ENCODE results near the gene MAGIX. TPM values are rescaled to one million over a fixed set of nuclear protein-coding genes. Genes with fewer than 3 reads are reported as not detected.

The MAGIX gene
- total RNA-seq, 1 donor from 2014 or later = 2.2 TPM

DNA sequence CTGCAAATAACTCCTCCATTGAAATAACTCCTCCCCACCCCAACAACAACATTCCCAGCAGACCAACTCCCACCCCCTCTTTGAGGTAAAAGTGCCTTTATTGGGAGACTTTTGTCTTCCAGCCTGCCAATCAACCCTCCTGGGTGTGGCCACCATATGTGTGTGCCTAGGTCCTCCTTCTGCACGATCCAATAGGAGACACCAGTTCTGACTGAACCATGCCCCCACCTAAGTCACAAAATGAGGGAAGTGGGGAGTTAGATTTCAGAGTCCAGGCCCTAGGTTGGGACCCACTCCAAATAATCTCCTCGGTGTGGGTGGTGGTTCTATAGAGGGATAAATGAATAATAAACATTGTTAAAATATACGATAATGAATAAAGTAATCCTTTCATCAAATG is 12.2 kb downstream of the MAGIX start:
- Histone ChIP-seq H3K27ac (peak overlapping the region; percentile 90), H3K4me3 (no peak overlapping the region), H3K36me3 (no peaks in the 10 kb centered on the region), H3K27me3 (no peaks in the 10 kb centered on the region), H3K4me1 (peaks cover 12% of the 10 kb centered on the region), H3K9me3 (no peaks in the 10 kb centered on the region)
- no peak for TF ChIP-seq POLR2A (IDR thresholded peaks at IDR 0.05)
- TF ChIP-seq POLR2AphosphoS5 (IDR thresholded peaks at IDR 0.05; ENCODE audit: insufficient read depth in 1 of 2, low read depth in 1 of 2) = no peak
- TF ChIP-seq, protein P1, sequence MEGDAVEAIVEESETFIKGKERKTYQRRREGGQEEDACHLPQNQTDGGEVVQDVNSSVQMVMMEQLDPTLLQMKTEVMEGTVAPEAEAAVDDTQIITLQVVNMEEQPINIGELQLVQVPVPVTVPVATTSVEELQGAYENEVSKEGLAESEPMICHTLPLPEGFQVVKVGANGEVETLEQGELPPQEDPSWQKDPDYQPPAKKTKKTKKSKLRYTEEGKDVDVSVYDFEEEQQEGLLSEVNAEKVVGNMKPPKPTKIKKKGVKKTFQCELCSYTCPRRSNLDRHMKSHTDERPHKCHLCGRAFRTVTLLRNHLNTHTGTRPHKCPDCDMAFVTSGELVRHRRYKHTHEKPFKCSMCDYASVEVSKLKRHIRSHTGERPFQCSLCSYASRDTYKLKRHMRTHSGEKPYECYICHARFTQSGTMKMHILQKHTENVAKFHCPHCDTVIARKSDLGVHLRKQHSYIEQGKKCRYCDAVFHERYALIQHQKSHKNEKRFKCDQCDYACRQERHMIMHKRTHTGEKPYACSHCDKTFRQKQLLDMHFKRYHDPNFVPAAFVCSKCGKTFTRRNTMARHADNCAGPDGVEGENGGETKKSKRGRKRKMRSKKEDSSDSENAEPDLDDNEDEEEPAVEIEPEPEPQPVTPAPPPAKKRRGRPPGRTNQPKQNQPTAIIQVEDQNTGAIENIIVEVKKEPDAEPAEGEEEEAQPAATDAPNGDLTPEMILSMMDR (IDR thresholded peaks at IDR 0.05) = no peak
- DNase-seq (ENCODE audit: extremely low spot score in 2 of 2) = no peak
- intact Hi-C loops (cut with DNase I) = loop anchor here (10.0 kb wide), 1 partner anchor 100 kb away; the partner anchor contains the start of genes PRAF2 and WDR45

DNA sequence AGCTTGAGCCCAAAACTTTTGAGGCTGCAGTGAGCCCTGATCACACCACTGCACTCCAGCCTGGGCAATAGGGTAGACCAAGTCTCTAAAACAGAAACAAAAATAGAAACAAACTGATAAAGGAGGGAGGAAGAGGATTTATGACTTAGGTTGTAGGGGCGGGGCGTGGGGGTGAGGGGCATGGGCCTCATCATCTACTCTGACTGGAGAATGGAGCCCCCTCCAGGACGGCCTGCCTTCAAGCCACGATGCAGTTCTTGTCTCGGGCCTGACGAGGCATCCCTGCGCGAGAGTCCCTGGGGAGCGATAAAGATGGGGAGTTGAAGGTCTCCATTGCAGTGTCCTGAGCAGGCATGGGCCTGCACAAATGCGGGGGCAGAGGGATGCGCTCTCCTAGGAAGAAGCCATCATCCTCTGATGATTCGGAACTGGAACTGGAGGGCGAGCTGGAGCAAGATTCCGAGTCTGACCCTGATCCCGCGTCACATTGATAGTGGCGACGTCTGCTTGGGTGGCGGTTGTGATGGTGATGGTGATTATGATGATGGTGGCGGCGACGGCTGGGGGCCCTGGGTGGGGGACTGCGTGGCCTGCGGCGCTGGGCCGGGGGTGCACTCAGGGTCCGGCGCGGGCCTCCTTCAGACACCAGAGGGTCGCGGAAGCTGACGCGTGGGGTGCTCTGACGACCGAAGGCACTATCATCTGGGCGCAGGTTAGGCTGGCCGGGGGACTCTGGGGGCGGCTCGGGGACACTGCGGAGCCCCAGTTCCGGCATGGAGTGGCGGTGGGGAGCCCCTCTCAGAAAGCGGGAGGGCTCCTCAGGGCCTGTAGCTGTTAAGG is 13.1 kb downstream of the MAGIX start:
- H3K36me3 ChIP-seq = no peaks in the 10 kb centered on the region
- H3K27ac ChIP-seq = peak overlapping the region; percentile 60
- TF ChIP-seq POLR2A (IDR thresholded peaks at IDR 0.05) (no peak), POLR2AphosphoS5 (IDR thresholded peaks at IDR 0.05; ENCODE audit: insufficient read depth in 1 of 2, low read depth in 1 of 2) (no peak)
- TF ChIP-seq, protein P1 (IDR thresholded peaks at IDR 0.05) = no peak

DNA sequence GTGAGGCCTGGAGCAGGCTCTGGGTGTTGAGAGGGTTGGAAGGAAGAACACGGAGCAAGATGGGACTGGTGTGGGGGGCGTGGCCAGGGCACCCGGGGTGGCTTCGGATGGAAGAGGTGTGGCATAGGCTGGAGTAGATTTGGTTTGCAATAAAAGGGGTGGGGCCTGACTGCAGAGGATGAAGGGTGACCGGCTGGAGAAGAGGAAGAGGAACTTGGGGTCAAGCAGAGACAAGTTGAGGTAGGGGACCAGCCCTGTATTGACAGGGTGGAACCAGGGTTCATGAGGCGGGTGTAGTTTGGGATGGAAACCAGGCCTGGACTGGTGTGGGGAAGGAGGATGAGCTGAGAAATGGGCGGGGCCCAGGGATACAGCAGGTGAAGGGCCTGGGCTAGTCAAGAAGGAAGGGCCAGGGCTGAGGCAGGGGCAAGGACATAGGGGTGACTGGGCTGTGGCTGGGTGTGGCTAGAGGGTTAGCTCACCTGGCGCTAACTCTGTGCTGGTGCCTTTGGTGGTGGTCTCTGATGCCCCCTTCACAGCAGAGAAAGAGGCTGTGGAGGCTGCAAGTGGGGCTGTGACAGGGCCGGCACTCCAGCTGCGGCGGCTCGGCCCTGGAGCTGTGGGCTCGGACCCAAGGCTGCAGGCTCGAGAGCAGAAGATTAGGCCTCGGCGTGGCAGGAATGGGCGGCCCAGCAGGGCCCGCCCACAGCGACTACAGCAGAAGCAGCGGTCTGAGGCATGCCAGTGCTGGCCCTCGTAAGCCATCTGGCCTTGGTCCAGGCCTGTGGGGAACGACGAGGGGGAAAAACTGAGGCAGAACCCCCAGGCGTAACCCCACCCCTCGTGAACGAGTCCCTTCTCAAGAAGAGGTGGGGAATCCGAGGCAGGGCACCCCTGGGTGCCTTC is 14.1 kb downstream of the MAGIX start:
- Histone ChIP-seq H3K36me3 (no peaks in the 10 kb centered on the region), H3K4me3 (no peak overlapping the region), H3K4me1 (peaks cover 12% of the 10 kb centered on the region), H3K9me3 (no peaks in the 10 kb centered on the region), H3K27ac (peak overlapping the region; percentile 60), H3K27me3 (no peaks in the 10 kb centered on the region)
- TF ChIP-seq, protein P1 (IDR thresholded peaks at IDR 0.05) = no peak
- TF ChIP-seq POLR2A (IDR thresholded peaks at IDR 0.05) (no peak), POLR2AphosphoS5 (IDR thresholded peaks at IDR 0.05; ENCODE audit: insufficient read depth in 1 of 2, low read depth in 1 of 2) (no peak)
- DNase-seq (ENCODE audit: extremely low spot score in 2 of 2) = no peak
- intact Hi-C loops (cut with DNase I) = loop anchor here (10.0 kb wide), 1 partner anchor 102 kb away; the partner anchor contains the start of genes PRAF2 and WDR45

More for the DNA sequence above, 13.1 kb downstream of the MAGIX start:
- no peaks in the 10 kb centered on the region for H3K9me3 ChIP-seq
- no peak overlapping the region for H3K4me3 ChIP-seq
- H3K4me1 ChIP-seq = peaks cover 12% of the 10 kb centered on the region
- no peaks in the 10 kb centered on the region for H3K27me3 ChIP-seq
- DNase-seq (ENCODE audit: extremely low spot score in 2 of 2) = no peak
- intact Hi-C loops (cut with DNase I) = loop anchor here (10.0 kb wide), 1 partner anchor 101 kb away; the partner anchor contains the start of genes PRAF2 and WDR45

DNA sequence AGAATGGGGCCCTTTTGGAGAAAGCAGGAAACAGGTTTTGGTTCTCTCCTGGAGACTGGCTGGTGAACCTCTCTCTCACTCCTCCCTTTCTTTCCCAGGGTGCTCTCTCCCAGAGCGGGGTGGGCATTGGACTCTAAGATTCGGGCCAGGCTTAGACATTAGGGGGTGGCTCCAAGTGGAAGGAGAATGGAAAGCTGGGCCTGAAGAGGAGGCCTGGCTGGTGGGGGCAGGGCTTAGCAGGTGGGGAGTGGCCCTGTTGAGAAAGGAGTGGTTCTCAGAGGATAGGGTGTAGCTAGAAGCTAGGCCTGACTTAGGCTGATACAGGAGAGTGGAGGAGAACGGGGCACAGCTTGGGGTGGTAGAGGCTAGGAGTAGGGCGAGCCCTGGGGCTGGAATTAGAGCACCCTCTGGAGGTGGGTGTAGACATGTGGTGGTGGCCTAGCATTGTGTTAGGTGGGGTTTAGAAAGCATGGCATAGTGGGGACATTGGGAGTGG is 14.8 kb downstream of the MAGIX start:
- intact Hi-C loops (cut with DNase I) = loop anchor here (10.0 kb wide), 1 partner anchor 103 kb away; the partner anchor contains the start of genes PRAF2 and WDR45
- Histone ChIP-seq H3K27ac (peak overlapping the region; percentile 60), H3K4me1 (peaks cover 12% of the 10 kb centered on the region), H3K27me3 (no peaks in the 10 kb centered on the region), H3K9me3 (no peaks in the 10 kb centered on the region), H3K36me3 (no peaks in the 10 kb centered on the region), H3K4me3 (no peak overlapping the region)
- no peak for DNase-seq (ENCODE audit: extremely low spot score in 2 of 2)
- no peak for TF ChIP-seq POLR2A (IDR thresholded peaks at IDR 0.05)
- TF ChIP-seq, protein P1 (IDR thresholded peaks at IDR 0.05) = no peak
- TF ChIP-seq POLR2AphosphoS5 (IDR thresholded peaks at IDR 0.05; ENCODE audit: insufficient read depth in 1 of 2, low read depth in 1 of 2) = no peak
